BE2C (cell line): Measurements from ENCODE around the gene TKTL1.

Source experiments
- DNase-seq: peaks from one replicate; pipeline ENCODE4 v3.0.0-alpha.2; 2020
- H3K27me3 ChIP-seq: fragments of 250-450 bp; sonication (Bioruptor Pico); 2 replicates; pipeline ENCODE4 v1.5.1; 2020; ENCODE audit warnings: mild to moderate bottlenecking
- H3K36me3 ChIP-seq: fragments of 250-450 bp; sonication (Bioruptor Pico); 2 replicates; pipeline ENCODE4 v1.5.1; 2020; ENCODE audit warnings: mild to moderate bottlenecking
- H3K4me1 ChIP-seq: fragments of 250-450 bp; sonication (Bioruptor Pico); 2 replicates; pipeline ENCODE4 v1.5.1; 2020
- H3K4me3 ChIP-seq: 2 replicates; pipeline ENCODE4 v1.5.1; 2011; ENCODE audit warnings: low read depth, low read length
- H3K9me3 ChIP-seq: fragments of 250-450 bp; sonication (Bioruptor Pico); 2 replicates; pipeline ENCODE4 v1.5.1; 2020
- TF ChIP-seq, protein P1 (sequence below): IDR thresholded peaks from 2 replicates; pipeline ENCODE4 v1.5.1; 2012; ENCODE audit warnings: mild to moderate bottlenecking, low read depth, low read length

Gene TKTL1

DNA sequence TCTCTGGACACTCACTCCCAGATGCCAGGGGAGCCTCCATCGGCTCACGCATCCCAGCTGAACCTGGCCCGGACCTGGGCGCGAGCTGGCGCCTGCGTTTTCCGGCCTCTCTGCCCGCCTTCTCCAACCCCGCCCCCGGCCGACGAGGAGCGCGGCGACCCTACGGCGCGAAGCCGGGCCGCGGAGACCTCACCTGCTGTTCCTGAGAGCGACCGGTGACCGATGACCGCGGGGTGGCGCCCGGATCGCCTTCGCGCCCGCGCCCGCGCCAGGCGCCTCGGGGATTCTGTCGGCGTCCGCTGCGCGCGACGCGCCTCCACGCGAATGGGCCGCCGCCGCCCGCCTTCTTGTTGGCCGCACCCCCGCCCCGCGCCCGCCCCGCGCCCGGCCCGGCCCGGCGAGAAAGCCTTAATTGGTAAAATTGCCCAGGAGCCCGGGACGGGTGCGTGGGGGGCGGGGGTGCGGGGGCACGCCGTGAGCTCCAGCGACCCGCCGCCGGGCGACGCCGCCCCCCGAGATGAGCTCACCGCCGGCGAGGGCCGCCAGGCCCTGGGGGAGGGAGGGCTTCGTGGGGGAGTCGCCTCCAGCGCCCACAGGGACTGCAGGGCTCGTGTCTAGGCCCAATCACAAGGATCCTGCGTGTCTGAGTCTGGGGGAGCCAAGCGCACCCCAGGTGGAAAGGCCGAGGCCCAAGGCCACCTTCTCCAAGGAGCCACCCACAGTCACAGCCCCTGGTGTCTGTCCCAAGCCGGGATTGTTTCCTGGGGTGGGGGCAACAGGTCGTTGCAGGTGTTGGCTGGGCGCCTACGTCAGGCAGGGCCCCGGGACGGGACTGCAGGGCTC lies 78.9 kb downstream of the TKTL1 start, which contains the start of gene FLNA:
Gene FLNA, minus strand, starts transcription at position 322 of the 843 bp plus-strand sequence. CDS start 3,389 bp downstream, outside the sequence.
- DNase-seq, result peak; percentile 43
- H3K27me3 ChIP-seq, result no peaks in the 10 kb centered on the region
- H3K4me3 ChIP-seq, result peak within 1 kb of the TSS; percentile 41
- no peaks in the 10 kb centered on the region for H3K4me1 ChIP-seq
- no peaks in the 10 kb centered on the region for H3K9me3 ChIP-seq
- TF ChIP-seq, protein P1, sequence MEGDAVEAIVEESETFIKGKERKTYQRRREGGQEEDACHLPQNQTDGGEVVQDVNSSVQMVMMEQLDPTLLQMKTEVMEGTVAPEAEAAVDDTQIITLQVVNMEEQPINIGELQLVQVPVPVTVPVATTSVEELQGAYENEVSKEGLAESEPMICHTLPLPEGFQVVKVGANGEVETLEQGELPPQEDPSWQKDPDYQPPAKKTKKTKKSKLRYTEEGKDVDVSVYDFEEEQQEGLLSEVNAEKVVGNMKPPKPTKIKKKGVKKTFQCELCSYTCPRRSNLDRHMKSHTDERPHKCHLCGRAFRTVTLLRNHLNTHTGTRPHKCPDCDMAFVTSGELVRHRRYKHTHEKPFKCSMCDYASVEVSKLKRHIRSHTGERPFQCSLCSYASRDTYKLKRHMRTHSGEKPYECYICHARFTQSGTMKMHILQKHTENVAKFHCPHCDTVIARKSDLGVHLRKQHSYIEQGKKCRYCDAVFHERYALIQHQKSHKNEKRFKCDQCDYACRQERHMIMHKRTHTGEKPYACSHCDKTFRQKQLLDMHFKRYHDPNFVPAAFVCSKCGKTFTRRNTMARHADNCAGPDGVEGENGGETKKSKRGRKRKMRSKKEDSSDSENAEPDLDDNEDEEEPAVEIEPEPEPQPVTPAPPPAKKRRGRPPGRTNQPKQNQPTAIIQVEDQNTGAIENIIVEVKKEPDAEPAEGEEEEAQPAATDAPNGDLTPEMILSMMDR, result 0 out of 2 replicates have a peak, but pooled peaks have one; percentile 6
- no peaks in the 10 kb centered on the region for H3K36me3 ChIP-seq

DNA sequence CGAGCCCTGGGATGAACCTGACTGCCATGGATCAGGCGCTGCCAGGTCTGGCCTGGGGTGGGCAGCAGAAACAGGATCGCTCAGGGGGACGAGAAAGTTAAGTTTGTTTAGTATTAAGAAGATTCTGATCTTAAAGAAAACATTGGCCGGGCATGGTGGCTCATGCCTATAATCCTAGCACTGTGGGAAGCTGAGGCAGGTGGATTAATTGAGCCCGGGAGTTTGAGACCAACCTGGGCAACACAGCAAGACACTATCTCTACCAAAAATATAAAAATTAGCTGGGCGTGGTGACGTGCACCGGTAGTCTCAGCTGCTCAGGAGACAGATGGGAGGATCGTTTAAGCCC lies 79.5 kb downstream of the TKTL1 start:
- TF ChIP-seq, protein P1, result no peak
- Histone ChIP-seq H3K36me3 (no peaks in the 10 kb centered on the region), H3K4me1 (no peaks in the 10 kb centered on the region), H3K9me3 (no peaks in the 10 kb centered on the region), H3K4me3 (no peak overlapping the region), H3K27me3 (no peaks in the 10 kb centered on the region)
- DNase-seq, result no peak

- Histone ChIP-seq H3K9me3 (no peaks in the 10 kb centered on the region), H3K27me3 (no peaks in the 10 kb centered on the region), H3K4me3 (no peak overlapping the region), H3K36me3 (peaks cover 3% of the 10 kb centered on the region; the same call in 1 of the 2 replicates), H3K4me1 (no peaks in the 10 kb centered on the region)
- DNase-seq, result no peak
- TF ChIP-seq, protein P1, result no peak
Observed at GRCh38 chrX:154376774-154377173, 81.2 kb downstream of the TKTL1 start.

DNA sequence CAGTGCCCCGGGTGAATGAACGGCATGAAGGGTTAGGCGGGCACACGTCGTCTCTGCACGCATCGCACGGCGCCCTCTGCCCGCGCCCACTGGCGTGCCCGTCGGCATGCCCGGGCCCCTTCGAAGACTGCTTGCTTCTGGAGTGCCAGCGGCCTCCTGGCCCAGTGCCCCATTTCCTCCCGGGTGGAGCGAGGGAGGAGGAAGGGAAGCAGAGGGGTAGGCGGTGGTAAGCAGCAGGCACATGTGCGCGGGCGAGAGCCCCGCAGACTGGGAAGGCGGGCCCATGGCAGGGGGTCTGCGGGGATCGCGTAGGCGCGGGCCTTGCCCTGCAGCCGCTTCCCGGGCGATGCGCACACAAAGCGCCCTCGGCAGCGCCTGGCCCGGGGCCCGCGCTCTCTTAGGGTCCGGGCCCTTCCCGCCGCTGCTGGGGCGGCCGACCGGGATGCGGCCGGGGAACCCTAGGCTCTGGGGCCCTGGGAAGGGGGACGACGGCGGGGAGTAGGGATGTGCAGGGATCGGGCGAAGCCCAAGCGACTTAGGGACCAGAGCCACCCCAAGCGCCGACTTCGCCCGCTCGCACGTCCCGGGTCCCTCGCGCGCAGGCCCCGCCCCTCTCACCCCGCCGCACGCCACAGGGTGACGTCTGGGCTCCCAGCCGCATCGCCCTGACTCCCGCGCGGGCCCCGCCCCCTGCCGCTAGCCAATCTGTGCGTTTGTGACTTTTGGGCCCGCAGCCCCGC lies 82.6 kb downstream of the TKTL1 start:
- Histone ChIP-seq H3K27me3 (no peaks in the 10 kb centered on the region), H3K36me3 (peaks cover 3% of the 10 kb centered on the region; the same call in 1 of the 2 replicates), H3K9me3 (no peaks in the 10 kb centered on the region), H3K4me3 (peak overlapping the region; percentile 52), H3K4me1 (no peaks in the 10 kb centered on the region)
- peak; percentile 48 for DNase-seq
- TF ChIP-seq, protein P1, result no peak

DNA sequence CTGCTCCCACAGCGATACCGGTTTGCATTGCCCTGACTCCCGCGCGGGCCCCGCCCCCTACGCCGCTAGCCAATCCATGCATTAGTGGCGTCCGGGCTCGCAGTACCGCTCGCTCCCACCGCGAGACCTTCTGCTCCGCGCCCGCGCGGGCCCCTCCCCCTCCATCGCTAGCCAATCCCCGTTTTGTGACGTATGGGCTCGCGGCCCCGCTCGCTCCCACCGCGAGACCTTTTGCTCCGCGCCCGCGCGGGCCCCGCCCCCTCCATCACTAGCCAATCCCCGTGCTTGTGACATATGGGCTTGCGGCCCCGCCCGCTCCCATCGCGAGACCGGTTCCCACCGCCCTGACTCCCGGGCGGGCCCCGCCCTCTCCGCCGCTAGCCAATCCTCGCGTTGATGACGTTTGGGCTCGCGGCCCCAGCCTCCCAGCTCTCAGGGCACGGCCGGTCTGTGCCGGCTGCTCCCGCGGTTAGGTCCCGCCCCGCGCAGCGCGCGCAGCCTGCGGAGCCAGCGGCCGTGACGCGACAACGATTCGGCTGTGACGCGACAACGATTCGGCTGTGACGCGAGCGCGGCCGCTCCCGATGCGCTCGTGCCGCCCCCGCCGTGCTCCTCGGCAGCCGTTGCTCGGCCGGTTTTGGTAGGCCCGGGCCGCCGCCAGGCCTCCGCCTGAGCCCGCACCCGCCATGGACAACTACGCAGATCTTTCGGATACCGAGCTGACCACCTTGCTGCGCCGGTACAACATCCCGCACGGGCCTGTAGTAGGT lies 83.4 kb downstream of the TKTL1 start, which contains the start of gene EMD:
Gene EMD, plus strand, starts transcription at position 497 of the 770 bp plus-strand sequence. Its CDS starts 190 bp downstream, at position 687.
- H3K36me3 ChIP-seq, result peaks cover 3% of the 10 kb centered on the region; the same call in 1 of the 2 replicates
- TF ChIP-seq, protein P1, result no peak

More for the DNA sequence above, 83.4 kb downstream of the TKTL1 start, which contains the start of gene EMD:
- Histone ChIP-seq H3K4me3 (peak within 1 kb of the TSS; percentile 80), H3K27me3 (no peaks in the 10 kb centered on the region), H3K4me1 (no peaks in the 10 kb centered on the region), H3K9me3 (no peaks in the 10 kb centered on the region)
- DNase-seq, result peak; percentile 98
